HL-60 (cell line): ENCODE measurements around the gene ARAP2.

Source experiments
- DNase-seq, 2 experiments: peaks; one replicate each; pipeline ENCODE4 v3.0.0-alpha.2; 2010 to 2020; ENCODE audit warnings: low read depth in 1 of 2, low spot score in 1 of 2
- H3K27ac ChIP-seq: fragments of 250-450 bp; sonication (Bioruptor Pico); replicated peaks from 2 replicates; pipeline ENCODE4 v1.5.1; 2020; ENCODE audit warnings: mild to moderate bottlenecking, moderate library complexity
- H3K27me3 ChIP-seq: fragments of 250-450 bp; sonication (Bioruptor Pico); 2 replicates; pipeline ENCODE4 v1.5.1; 2021; ENCODE audit warnings: mild to moderate bottlenecking, moderate library complexity; ENCODE audit not compliant: insufficient read depth, poor library complexity, severe bottlenecking
- H3K4me3 ChIP-seq: replicated peaks from 2 replicates; pipeline ENCODE4 v1.5.1; 2011; ENCODE audit warnings: mild to moderate bottlenecking, control low read depth, low read length; ENCODE audit not compliant: insufficient read depth
- GABPA ChIP-seq: IDR thresholded peaks from 2 replicates; pipeline ENCODE4 v1.6.1; 2012; ENCODE audit warnings: low read depth
- POLR2AphosphoS5 ChIP-seq: IDR thresholded peaks from 2 replicates; pipeline ENCODE4 v1.6.1; 2012; ENCODE audit warnings: low read depth
- SPI1 ChIP-seq: IDR thresholded peaks from 2 replicates; pipeline ENCODE4 v1.6.1; 2012; ENCODE audit warnings: low read depth, mild to moderate bottlenecking, borderline replicate concordance
- TF ChIP-seq, protein P1 (sequence below): IDR thresholded peaks from one replicate; pipeline ENCODE4 v1.5.1; 2011; ENCODE audit warnings: low read length, control low read depth, inconsistent platforms; ENCODE audit not compliant: insufficient read depth
- TF ChIP-seq, protein P2 (sequence below): IDR thresholded peaks from 2 replicates; pipeline ENCODE4 v1.6.1; 2012; ENCODE audit warnings: low read depth; ENCODE audit not compliant: insufficient replicate concordance

The ARAP2 gene

DNA sequence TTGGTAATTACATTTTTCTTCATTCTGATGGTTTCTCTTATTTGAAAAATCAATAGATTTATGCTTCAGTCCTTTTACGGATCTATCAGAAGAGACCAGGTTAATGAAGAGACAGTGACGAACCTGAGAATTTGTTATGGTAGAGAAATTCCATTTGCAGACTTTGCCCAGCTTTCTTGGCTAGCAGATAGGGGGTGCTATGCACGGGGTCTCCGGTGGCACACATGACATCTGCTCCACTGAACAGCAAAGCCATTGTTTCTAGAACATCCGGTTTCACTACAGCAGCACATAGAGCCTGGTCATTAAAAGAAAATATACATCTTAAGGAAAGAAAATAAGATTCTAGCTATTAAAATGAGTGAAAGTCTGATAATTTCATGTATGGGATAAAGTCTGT is 85.1 kb downstream of the ARAP2 start:
- Histone ChIP-seq H3K27me3 (no peaks in the 10 kb centered on the region), H3K4me3 (no peak overlapping the region), H3K27ac (no peak overlapping the region)
- no peak for DNase-seq
- TF ChIP-seq POLR2AphosphoS5, result no peak
- TF ChIP-seq, protein P1, sequence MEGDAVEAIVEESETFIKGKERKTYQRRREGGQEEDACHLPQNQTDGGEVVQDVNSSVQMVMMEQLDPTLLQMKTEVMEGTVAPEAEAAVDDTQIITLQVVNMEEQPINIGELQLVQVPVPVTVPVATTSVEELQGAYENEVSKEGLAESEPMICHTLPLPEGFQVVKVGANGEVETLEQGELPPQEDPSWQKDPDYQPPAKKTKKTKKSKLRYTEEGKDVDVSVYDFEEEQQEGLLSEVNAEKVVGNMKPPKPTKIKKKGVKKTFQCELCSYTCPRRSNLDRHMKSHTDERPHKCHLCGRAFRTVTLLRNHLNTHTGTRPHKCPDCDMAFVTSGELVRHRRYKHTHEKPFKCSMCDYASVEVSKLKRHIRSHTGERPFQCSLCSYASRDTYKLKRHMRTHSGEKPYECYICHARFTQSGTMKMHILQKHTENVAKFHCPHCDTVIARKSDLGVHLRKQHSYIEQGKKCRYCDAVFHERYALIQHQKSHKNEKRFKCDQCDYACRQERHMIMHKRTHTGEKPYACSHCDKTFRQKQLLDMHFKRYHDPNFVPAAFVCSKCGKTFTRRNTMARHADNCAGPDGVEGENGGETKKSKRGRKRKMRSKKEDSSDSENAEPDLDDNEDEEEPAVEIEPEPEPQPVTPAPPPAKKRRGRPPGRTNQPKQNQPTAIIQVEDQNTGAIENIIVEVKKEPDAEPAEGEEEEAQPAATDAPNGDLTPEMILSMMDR, result no peak
- TF ChIP-seq, protein P2, sequence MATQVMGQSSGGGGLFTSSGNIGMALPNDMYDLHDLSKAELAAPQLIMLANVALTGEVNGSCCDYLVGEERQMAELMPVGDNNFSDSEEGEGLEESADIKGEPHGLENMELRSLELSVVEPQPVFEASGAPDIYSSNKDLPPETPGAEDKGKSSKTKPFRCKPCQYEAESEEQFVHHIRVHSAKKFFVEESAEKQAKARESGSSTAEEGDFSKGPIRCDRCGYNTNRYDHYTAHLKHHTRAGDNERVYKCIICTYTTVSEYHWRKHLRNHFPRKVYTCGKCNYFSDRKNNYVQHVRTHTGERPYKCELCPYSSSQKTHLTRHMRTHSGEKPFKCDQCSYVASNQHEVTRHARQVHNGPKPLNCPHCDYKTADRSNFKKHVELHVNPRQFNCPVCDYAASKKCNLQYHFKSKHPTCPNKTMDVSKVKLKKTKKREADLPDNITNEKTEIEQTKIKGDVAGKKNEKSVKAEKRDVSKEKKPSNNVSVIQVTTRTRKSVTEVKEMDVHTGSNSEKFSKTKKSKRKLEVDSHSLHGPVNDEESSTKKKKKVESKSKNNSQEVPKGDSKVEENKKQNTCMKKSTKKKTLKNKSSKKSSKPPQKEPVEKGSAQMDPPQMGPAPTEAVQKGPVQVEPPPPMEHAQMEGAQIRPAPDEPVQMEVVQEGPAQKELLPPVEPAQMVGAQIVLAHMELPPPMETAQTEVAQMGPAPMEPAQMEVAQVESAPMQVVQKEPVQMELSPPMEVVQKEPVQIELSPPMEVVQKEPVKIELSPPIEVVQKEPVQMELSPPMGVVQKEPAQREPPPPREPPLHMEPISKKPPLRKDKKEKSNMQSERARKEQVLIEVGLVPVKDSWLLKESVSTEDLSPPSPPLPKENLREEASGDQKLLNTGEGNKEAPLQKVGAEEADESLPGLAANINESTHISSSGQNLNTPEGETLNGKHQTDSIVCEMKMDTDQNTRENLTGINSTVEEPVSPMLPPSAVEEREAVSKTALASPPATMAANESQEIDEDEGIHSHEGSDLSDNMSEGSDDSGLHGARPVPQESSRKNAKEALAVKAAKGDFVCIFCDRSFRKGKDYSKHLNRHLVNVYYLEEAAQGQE, result no peak
- TF ChIP-seq SPI1, result no peak
- no peak for TF ChIP-seq GABPA

DNA sequence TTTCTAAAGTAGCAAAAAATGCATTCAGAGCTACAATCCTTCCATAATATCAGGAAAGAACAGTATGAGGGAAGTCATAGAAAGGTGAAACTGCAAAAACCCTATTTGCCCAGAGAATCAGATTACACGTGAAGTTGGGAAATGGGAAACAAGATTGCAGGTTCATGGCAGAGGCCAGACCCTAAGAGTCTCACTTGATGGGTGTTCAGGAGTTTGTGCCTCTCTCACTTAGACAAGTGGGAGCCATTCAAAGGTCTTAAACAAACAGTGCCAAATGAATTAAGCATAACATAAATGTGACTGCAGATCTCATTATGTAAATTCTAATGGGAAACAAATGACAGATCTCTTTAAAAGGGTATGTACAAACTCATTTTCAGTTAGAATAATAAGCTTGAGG is 91.6 kb downstream of the ARAP2 start:
- TF ChIP-seq, protein P1, result no peak
- TF ChIP-seq GABPA (no peak), SPI1 (no peak), POLR2AphosphoS5 (no peak)
- TF ChIP-seq, protein P2, result no peak
- no peak overlapping the region for H3K27ac ChIP-seq
- no peak for DNase-seq
- no peak overlapping the region for H3K4me3 ChIP-seq
- no peaks in the 10 kb centered on the region for H3K27me3 ChIP-seq

DNA sequence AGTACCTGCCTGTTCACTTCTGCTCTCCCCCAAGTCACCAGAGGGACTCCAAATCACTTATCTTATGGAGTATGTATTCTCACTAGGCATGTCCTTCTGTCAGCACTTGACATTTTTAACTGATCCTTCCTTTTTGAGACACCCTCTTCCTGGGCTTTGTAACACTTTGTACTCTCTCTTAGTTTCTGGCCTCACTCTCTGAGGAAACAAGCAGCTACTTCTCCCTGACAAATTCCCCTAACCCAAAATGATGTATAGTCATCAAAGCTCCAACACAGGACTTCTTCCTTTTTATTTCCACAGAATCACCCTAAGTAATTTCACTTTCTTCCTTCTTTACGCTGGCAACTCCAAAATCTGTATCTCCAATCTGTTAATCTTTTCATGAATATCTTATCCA is 101.8 kb downstream of the ARAP2 start:
- Histone ChIP-seq H3K27me3 (no peaks in the 10 kb centered on the region), H3K27ac (no peak overlapping the region)

More for the DNA sequence above, 101.8 kb downstream of the ARAP2 start:
- no peak overlapping the region for H3K4me3 ChIP-seq
- TF ChIP-seq, protein P2, result no peak
- TF ChIP-seq, protein P1, result no peak
- TF ChIP-seq SPI1, result no peak
- no peak for TF ChIP-seq GABPA
- no peak for TF ChIP-seq POLR2AphosphoS5
- DNase-seq, result no peak
